GM19099 (cell line): ENCODE data around the gene TEX26.

Experiments used
- POLR2A ChIP-seq: IDR thresholded peaks from 3 replicates; pipeline ENCODE4 v1.6.1; 2011; ENCODE audit warnings: low read depth; ENCODE audit not compliant: insufficient read length; ENCODE audit errors: extremely low read depth

The TEX26 gene

DNA sequence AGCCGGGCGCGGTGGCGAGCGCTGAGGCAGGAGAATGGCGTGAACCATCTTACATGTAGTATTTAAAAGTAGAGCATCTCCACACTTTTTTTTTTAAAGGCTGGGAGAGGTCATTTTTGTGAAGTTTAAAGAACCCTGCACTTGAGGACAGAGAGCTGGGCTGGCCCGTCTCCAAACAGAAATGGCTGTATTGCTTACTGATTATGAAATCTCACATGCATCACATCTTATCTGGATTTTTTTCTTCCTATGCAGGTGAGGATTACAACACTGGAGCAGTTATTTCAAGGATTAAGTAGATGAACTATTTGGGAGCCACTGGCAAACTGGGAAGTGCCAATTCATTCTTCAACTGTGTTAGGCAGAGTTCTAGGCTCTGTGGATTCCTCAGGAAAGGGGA is 59.5 kb downstream of the TEX26 start:
- TF ChIP-seq POLR2A: no peak

DNA sequence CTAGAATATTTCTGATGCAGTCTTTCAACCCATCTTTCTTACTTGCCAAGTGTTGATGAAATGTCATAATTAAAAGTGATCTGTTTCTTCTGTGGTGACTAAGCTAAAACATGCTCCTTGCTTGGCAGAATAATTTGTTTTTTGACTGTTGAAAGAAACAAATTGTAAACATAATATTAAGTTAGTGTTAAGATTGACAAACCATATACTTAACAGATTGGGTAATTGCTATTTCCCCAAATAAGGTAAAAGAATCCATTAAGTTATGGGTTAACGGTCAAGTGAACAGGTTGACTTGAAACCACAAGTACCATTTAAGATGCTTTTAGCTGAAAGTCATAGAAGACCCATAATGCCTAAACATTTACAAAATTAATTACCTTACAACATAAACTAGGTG is 62.9 kb downstream of the TEX26 start:
- no peak for TF ChIP-seq POLR2A

DNA sequence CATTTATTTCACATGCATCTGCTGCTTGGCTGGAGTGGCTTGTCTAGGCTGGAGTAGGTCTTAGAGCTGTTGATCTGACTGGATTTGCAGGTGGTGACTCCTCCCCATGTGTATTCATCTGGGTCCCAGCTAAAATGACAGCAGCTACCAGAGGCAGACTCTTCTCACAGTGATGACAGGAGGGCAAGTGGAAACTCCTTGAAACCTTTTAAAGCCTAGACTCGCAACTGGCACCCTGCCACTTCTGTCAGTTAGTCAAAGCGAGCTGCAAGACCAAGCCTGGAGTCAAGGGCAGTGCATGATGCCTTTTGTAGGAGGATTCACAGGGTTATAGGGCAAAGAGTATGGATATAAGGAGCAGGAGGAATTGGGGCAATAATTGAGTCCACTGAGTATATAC is 65.2 kb downstream of the TEX26 start:
- no peak for TF ChIP-seq POLR2A

DNA sequence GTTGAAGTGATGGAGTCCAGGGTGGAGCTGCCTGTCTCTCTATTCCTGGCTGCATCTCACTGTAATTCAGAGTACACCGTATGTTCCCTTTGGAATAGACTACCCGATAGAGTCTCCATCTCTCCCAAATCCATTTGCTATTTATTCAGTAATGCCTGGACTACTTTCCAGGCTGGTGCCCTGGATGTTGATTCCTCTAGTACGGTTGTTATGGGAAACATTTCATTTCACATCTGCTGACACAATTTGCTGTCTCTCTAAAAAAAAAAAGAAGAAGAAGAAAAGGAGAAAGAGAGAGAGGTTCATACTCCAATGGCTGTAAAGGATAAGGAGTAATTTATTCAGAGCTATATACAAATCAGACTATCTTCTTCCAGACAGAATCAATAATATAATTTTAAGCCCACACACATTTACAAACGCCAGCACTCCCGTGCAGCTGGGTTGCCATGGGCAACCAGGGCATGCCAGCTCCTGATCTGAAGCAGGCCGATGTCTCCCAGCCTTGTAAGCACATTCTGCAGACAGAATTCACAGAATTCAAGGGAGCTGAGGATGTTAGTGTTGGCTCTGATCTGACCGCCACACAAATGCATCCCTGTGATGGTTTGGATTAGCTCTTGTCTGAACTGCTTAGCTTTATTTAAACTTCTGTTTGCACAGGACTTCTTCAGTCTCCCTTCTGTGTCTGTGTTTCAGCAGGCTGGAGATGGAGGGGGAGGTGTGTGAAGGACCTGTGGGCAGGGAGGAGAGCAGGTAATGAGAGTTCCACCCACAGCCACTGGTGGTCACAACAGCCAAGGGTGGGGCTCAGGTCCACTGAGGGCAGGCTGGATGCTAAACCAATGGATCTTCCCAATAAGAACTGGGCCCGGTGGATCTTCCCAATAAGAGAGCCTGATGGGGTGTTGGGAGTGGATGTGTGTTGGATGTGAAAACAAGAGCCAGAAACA is 66.0 kb downstream of the TEX26 start:
- no peak for TF ChIP-seq POLR2A

DNA sequence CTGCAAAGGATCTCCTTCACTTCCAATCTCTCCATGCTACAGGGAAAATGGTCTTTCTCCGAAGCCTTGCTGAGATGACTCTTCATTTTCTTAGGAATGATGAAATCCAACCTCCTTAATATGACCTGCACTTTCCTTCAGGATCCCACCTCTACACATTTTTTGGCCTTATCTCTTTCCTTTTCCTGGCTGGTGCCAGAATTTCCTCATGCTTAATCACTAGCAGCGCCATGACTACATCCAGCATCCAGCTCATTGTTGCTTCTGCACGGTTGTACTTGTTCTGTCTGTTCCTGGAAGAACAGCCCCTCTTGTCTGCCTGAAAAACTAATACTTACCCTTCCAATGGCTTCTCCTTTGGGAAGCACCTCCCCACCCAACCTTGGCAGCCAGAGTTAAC is 68.4 kb downstream of the TEX26 start:
- TF ChIP-seq POLR2A: no peak

DNA sequence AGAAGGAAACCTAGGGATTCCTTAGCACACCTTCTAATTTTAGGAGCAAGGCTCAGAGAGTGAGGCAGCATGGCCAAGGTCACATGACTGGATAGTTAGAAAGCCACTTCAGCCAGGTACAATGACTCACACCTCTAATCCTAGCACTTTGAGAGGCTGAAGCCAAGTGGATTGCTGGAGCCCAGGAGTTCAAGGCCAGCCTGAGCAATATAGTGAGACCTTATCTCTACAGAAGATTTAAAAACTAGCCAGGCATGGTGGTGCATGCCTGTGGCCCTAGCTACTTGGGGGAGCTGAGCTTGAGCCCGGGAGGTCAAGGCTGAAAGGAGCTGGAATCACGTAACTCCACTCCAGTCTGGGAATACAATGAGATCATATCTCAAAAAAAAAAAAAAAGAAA is 69.2 kb downstream of the TEX26 start:
- TF ChIP-seq POLR2A: no peak

DNA sequence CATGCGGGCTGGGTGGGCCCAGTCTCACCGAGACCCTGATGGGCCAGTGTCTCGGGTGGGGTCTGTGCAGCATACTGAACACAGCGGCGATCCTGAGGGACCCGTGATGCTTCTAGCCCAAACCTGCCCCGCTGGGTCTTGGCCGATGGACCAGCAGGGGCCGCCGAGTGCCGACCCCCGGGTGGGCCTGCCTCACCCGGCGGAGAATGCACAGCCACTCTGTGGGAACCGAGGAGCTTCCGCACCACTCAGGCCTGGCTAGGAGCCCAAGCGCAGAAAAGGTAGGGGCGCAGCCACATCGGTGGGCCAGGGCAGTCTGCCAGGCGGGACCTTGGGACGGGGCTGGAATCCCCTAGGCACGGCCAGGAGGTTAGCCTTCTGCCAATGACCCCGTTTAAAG is 72.6 kb downstream of the TEX26 start:
- no peak for TF ChIP-seq POLR2A

DNA sequence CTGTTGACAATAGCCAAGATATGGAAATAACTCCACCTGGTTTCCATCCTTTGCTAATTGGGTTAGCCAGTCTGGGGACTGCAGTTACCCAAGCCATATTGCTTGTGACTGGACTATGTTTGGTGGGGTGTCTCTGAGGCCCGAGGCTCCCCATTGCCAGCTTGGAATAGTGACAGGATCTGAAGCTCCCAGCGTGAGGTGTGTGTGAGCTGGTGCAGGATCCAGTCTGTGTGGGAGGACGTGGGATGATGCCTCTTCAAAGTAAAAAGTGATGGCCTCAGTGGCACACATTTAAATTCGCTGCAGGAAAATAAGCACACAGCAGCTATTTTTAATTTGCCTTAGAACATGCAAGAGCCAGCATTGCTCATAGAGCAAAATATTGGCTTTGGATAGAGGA is 75.0 kb downstream of the TEX26 start:
- TF ChIP-seq POLR2A: no peak

DNA sequence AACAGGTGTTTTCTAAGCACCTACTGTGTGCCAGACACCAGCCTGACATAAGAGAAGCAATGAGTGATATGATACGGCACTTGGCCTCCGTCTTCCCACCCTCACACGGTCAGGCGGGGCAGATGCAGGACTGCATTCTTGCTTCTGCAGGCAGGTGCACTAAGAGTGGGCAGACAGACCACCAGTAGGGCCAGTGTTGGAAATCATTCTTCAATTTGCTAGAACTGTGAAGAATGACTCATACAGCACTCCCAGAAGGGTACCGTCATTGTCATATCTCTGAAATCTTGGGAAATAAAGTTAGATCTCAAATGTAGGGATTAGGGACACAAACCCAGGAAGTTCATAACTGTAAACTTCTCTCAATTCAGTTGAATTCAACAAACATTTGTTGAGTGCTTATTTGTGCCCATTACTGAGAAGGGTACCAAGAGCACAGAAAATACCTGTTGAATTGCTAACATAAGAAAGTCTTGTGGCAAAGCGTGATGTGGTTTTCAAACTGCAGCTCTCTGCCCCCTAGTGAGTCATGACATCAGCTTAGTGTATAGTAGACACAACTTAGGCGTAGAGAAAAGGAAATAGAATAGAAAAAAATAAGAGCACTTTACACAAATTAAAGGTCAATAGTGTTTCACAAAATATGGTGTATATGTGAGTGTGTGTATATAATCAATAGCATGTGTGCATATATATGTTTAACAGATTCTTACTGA is 76.1 kb downstream of the TEX26 start:
- TF ChIP-seq POLR2A: no peak

DNA sequence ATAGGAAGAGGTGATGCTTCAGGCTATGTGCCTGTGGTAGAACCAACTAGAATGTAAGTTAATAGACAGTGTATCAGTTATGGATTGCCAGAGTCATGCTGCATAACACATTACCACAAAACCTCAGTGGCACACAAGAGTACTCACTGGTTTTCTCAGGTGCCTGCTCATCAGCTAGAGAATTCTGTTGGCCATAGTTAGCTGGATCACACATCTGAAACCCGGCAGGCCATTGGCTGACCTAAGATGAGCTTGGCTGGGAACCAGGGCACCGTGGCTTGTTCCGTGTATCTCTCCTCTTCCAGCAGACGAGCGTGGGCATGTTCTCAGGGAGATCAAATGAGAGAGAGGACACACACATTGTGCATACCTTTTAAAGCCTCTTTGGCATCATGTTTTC is 76.7 kb downstream of the TEX26 start:
- TF ChIP-seq POLR2A: no peak

DNA sequence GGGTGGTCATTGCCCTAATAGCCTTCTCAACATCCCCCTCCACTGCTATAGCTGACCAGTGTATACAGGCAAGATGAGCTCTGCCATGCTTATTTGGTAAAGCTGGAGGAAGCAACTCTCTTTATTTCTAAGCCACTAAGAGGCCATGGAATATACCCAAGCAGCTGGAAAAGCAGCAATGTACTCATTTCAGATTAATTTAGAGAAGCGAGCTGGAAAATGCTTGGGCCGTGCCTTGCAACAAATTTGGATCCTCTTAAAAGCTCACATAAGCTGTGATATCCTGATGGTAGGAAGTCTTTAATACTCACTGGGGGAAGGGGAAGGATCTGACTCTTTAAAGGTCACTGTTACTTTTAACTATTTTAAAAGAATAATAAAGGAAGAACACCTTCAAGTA is 77.8 kb downstream of the TEX26 start:
- TF ChIP-seq POLR2A: no peak

DNA sequence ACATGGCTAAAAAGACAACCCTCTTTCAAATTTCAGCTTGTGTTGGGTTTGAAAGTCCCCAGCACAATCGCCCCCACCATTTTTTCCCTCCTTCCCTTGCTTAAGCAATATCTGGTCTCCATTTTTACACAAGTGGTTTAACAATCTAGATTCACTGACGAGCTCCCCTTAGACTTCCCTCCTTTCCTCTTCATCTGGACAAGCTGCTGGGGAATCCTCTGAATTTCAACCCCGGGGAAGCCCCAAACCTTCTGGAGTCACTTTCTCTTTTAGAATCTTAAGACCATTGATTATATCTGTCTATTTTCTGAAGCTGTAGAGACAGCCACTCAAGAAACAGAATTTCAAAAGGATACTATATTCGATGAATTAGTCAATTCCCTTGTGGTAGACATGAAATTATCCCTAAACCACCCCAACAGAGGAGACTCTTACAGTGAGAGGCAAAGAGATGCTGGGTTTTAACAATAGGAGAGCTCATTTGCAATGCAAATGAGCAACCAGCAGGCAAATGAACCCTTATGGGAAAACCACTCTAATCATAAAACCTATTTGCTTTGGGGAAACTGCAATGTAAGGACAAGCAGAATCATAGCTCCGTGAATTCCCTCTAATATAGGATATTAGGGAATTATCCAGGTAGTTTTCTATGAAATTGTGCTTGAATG is 78.9 kb downstream of the TEX26 start:
- TF ChIP-seq POLR2A: no peak

DNA sequence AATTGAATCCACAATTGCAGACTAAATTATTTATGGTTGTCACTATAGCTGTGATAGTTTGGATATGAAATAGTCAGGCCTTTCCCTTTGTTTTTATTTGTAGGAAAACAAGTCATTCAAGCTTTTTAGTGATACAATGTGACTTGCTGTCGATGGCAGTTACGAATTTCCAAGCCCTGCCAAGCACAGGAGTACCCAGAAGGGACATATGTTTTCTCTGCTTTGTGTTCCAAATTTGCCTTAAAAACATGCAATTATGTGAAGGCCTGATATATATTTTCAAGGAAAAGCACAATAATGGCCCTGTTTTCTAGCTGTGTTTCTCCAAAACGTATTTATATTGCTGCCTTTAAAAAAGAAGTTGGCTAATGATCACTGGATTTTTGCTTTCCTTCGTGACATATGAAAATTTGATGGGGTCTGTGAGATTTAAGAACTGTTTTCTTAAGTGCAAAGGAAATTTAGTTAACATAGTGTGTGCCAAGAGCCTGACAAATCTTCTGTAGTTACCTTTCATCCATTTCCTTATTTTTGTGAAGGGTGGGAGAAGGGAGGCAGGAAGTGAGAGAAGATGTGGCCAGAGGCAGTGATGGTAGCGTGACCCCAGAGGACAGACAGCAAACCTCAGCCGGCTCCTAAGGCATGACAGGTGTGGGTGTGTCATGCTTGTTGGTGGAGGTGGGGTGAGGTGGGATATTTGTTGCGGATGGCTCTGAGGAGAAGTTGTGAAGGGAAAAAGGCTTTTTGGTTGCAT is 79.6 kb downstream of the TEX26 start:
- no peak for TF ChIP-seq POLR2A

DNA sequence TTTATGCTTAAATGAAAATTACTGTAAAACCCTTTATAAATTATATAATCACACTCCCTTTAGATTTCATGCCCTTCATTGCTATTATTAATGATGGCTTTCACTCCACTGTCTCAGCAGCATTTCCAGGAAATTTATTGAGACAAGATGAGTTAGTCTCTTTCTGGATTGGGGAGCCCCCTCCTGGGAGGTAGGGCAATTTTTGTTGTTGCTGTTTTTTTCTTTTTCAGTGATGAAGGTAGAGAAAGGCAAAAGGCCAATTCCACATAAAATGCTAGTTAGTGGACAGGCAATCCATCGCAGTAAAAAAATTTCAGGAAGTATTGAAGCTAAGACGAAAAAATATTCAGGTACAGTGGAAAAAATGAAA is 80.2 kb downstream of the TEX26 start:
- no peak for TF ChIP-seq POLR2A

DNA sequence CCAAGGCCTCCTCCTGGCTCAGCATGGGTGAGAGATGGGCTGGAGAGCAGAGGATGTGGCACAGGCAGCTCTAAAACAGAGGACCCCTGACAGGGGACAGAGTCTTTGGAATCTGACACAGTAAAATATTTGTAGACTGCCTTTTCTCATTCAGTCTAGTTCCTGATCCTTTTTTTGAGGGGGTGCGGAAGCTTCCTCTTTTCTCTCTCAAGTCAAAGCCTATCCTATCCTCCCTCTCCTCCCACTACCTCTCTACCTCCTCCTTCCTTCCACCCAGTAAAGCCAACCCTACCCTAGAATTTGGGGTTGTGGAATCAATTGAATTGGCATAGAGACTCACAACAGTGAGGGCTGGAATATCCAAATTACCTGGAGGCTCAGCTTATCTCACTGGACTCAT is 82.0 kb downstream of the TEX26 start:
- TF ChIP-seq POLR2A: no peak
